GM12878 (cell line): ENCODE data around the gene IL20RB.

Experiments used
- BHLHE40 ChIP-seq, 2 experiments: fragments of 450-650 bp in 1 of 2; IDR thresholded peaks; 2 replicates each; pipeline ENCODE4 v1.6.1; 2011 to 2017; ENCODE audit warnings: low read depth in 2 of 2, borderline replicate concordance in 1 of 2, improper control_type of control experiment in 1 of 2, low read length in 1 of 2, mild to moderate bottlenecking in 1 of 2
- CHD4 ChIP-seq: fragments of 200-600 bp; sonication (generic); IDR thresholded peaks from 2 replicates; pipeline ENCODE4 v1.6.1; 2016; ENCODE audit warnings: mild to moderate bottlenecking
- CTCF ChIP-seq, 3 experiments: IDR thresholded peaks in 2 of 3; conservative IDR thresholded peaks in 1 of 3; 2 replicates each; pipeline ENCODE4 v1.5.1; 2011; ENCODE audit warnings: low read depth in 3 of 3, low read length in 3 of 3, mild to moderate bottlenecking in 3 of 3, control low read depth in 2 of 3, moderate library complexity in 2 of 3, inconsistent platforms in 1 of 3, mixed read lengths in 1 of 3; ENCODE audit not compliant: control insufficient read depth in 2 of 3, insufficient read depth in 1 of 3; ENCODE audit errors: extremely low read depth in 1 of 3
- EZH2 ChIP-seq: IDR thresholded peaks from 2 replicates; pipeline ENCODE4 v1.6.1; 2012; ENCODE audit warnings: low read depth, mild to moderate bottlenecking, control low read depth, inconsistent platforms, low read length, borderline replicate concordance; ENCODE audit not compliant: control insufficient read depth
- HDAC2 ChIP-seq: fragments of 200-600 bp; sonication (generic); IDR thresholded peaks from 2 replicates; pipeline ENCODE4 v1.6.1; 2017
- JUNB ChIP-seq: IDR thresholded peaks from 2 replicates; pipeline ENCODE4 v1.6.1; 2016; ENCODE audit warnings: antibody characterized with exemption, mild to moderate bottlenecking
- KDM1A ChIP-seq: fragments of 200-600 bp; sonication (generic); IDR thresholded peaks from 2 replicates; pipeline ENCODE4 v1.6.1; 2016; ENCODE audit warnings: borderline replicate concordance
- MTA2 ChIP-seq: fragments of 450-650 bp; IDR thresholded peaks from 2 replicates; pipeline ENCODE4 v1.6.1; 2016; ENCODE audit warnings: low read depth, mild to moderate bottlenecking, moderate library complexity
- RELA ChIP-seq: fragments of 450-650 bp; IDR thresholded peaks from 2 replicates; pipeline ENCODE4 v1.8.0; 2014; ENCODE audit warnings: borderline replicate concordance; ENCODE audit not compliant: partially characterized antibody
- TAF1 ChIP-seq: IDR thresholded peaks from 2 replicates; pipeline ENCODE4 v1.6.1; 2011; ENCODE audit warnings: mild to moderate bottlenecking, low read depth, low read length, borderline replicate concordance
- USF2 ChIP-seq: IDR thresholded peaks from 2 replicates; pipeline ENCODE4 v1.6.1; 2011; ENCODE audit warnings: low read depth, low read length, improper control_type of control experiment, borderline replicate concordance

DNA sequence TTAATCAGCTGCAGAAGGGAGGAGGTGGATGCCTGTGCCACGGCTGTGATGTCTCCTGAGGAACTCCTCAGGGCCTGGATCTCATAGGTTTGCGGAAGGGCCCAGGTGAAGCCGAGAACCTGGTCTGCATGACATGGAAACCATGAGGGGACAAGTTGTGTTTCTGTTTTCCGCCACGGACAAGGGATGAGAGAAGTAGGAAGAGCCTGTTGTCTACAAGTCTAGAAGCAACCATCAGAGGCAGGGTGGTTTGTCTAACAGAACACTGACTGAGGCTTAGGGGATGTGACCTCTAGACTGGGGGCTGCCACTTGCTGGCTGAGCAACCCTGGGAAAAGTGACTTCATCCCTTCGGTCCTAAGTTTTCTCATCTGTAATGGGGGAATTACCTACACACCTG lies 52.4 kb downstream of the IL20RB start:
- TF ChIP-seq CTCF (IDR thresholded peaks at IDR 0.05 in 2 of 3, conservative IDR thresholded peaks at IDR 0.05 in 1 of 3; ENCODE audit: control insufficient read depth in 2 of 3, extremely low read depth in 1 of 3, insufficient read depth in 1 of 3, low read depth in 3 of 3, low read length in 3 of 3) (no peak), KDM1A (no peak), USF2 (no peak), MTA2 (no peak), TAF1 (no peak), RELA (no peak), CHD4 (no peak), EZH2 (no peak), BHLHE40 (IDR thresholded peaks at IDR 0.05; ENCODE audit: borderline replicate concordance in 1 of 2, low read depth in 2 of 2, low read length in 1 of 2) (no peak), JUNB (no peak), HDAC2 (no peak)
